Raji (cell line): ENCODE measurements around the gene THRSP.

Experiments
- POLR2A ChIP-seq: IDR thresholded peaks from 2 replicates; pipeline ENCODE4 v1.6.1; 2011; ENCODE audit warnings: low read depth, low read length, control low read depth; ENCODE audit not compliant: insufficient read depth

The THRSP gene

GRCh38 chr11:78054971-78055370, 8.7 kb upstream of the THRSP start:
- TF ChIP-seq POLR2A, result no peak

GRCh38 chr11:78056093-78056492, 7.6 kb upstream of the THRSP start:
- TF ChIP-seq POLR2A, result no peak

- TF ChIP-seq POLR2A, result no peak
Observed at GRCh38 chr11:78057462-78058055, 6.1 kb upstream of the THRSP start.

GRCh38 chr11:78060533-78060932, 3.1 kb upstream of the THRSP start:
- no peak for TF ChIP-seq POLR2A

- no peak for TF ChIP-seq POLR2A
Observed at GRCh38 chr11:78061088-78061920, 2.4 kb upstream of the THRSP start.

GRCh38 chr11:78061921-78062311, 1.7 kb upstream of the THRSP start:
- no peak for TF ChIP-seq POLR2A

GRCh38 chr11:78062671-78063070, 990 bp upstream of the THRSP start:
- TF ChIP-seq POLR2A, result no peak

- no peak for TF ChIP-seq POLR2A
Observed at GRCh38 chr11:78065203-78065602, 1.5 kb downstream of the THRSP start.

- no peak for TF ChIP-seq POLR2A
Observed at GRCh38 chr11:78066471-78066870, 2.8 kb downstream of the THRSP start.

- no peak for TF ChIP-seq POLR2A
Observed at GRCh38 chr11:78067704-78068103, 4.0 kb downstream of the THRSP start.

- no peak for TF ChIP-seq POLR2A
Observed at GRCh38 chr11:78069465-78069864, 5.8 kb downstream of the THRSP start.

GRCh38 chr11:78070621-78071020, 7.0 kb downstream of the THRSP start:
- no peak for TF ChIP-seq POLR2A

GRCh38 chr11:78071717-78072116, 8.1 kb downstream of the THRSP start:
- TF ChIP-seq POLR2A, result no peak

- TF ChIP-seq POLR2A, result no peak
Observed at GRCh38 chr11:78072455-78072854, 8.8 kb downstream of the THRSP start.

- no peak for TF ChIP-seq POLR2A
Observed at GRCh38 chr11:78074756-78075155, 11.1 kb downstream of the THRSP start.

- TF ChIP-seq POLR2A, result no peak
Observed at GRCh38 chr11:78076733-78077403, 13.2 kb downstream of the THRSP start.
